Measurements from ENCODE around the gene SCARB1. TPM values are rescaled to one million over a fixed set of nuclear protein-coding genes. Genes with fewer than 3 reads are reported as not detected.
A peak's percentile ranks its signal among the peaks of the same experiment; 100 is the strongest.

Gene SCARB1
- total and polyA plus RNA-seq, 9 of the 15 experiments (the other 6 are each of a cell fraction or from before 2014, with no cell fraction given): 0.56 to 157 (median 52.8) TPM

GRCh38 chr12:124866195-124866882, 2.7 kb upstream of the SCARB1 start (continued):
- TF ChIP-seq ZNF79 (CRISPR knock-in tag; IDR thresholded peaks at IDR 0.05; ENCODE audit: low read depth) (no peak), GATAD2B (IDR thresholded peaks at IDR 0.05; ENCODE audit: borderline replicate concordance) (0 out of 2 replicates have a peak, but pooled peaks have one; percentile 30), TAF15 (IDR thresholded peaks at IDR 0.05; ENCODE audit: low read depth, low read length) (no peak), ZNF24 (IDR thresholded peaks at IDR 0.05) (no peak), NR3C1 (CRISPR knock-in tag; IDR thresholded peaks at IDR 0.05) (no peak), DACH1 (IDR thresholded peaks at IDR 0.05; ENCODE audit: partially characterized antibody) (peak; percentile 98), ZNF146 (CRISPR knock-in tag; IDR thresholded peaks at IDR 0.05; ENCODE audit: unreplicated experiment) (no peak), MXD1 (CRISPR knock-in tag; IDR thresholded peaks at IDR 0.05; ENCODE audit: borderline replicate concordance, poor library complexity, severe bottlenecking) (no peak), KAT2B (IDR thresholded peaks at IDR 0.05; ENCODE audit: low read depth, low read length) (no peak), FOXP4 (CRISPR knock-in tag; IDR thresholded peaks at IDR 0.05; ENCODE audit: borderline replicate concordance) (0 out of 2 replicates have a peak, but pooled peaks have one; percentile 32), MGA (IDR thresholded peaks at IDR 0.05) (no peak), ZNF121 (CRISPR knock-in tag; conservative IDR thresholded peaks at IDR 0.05) (no peak), ZSCAN29 (IDR thresholded peaks at IDR 0.05) (no peak), EZH2 (IDR thresholded peaks at IDR 0.05; ENCODE audit: borderline replicate concordance, low read depth, low read length) (no peak), PTBP1 (IDR thresholded peaks at IDR 0.05; ENCODE audit: low read depth, low read length) (0 out of 2 replicates have a peak, but pooled peaks have one; percentile 14)
